Spleen (tissue), 11 donors: ENCODE results near the gene CDCA8. TPM values are rescaled to one million over a fixed set of nuclear protein-coding genes. Genes with fewer than 3 reads are reported as not detected.

Experiments used
- DNase-seq: peaks from one replicate; pipeline ENCODE4 v3.0.0-alpha.2; 2020
- H3K27ac ChIP-seq, 8 donors: fragments of 200-600 bp; sonication (generic) in 7 of 8; 1 replicate in 4 of 8; 2 replicates in 4 of 8; pipeline versions ENCODE4 v1.5.0 to v1.8.0; 2016 to 2021; ENCODE audit warnings: inconsistent platforms in 4 of 8, mild to moderate bottlenecking in 4 of 8, moderate library complexity in 1 of 8
- H3K27me3 ChIP-seq, 7 donors: fragments of 200-600 bp; sonication (generic) in 6 of 7; replicated peaks in 1 of 7; 1 replicate in 4 of 7; 2 replicates in 3 of 7; pipeline versions ENCODE4 v1.5.0 to v1.8.0; 2016 to 2021; ENCODE audit warnings: inconsistent platforms in 3 of 7, mild to moderate bottlenecking in 1 of 7
- H3K36me3 ChIP-seq, 6 donors: fragments of 200-600 bp; sonication (generic) in 5 of 6; 1 replicate in 4 of 6; 2 replicates in 2 of 6; pipeline versions ENCODE4 v1.5.0 to v1.8.0; 2016 to 2021; ENCODE audit warnings: inconsistent platforms in 2 of 6
- H3K4me1 ChIP-seq, 6 donors: fragments of 200-600 bp; sonication (generic) in 5 of 6; 1 replicate in 3 of 6; 2 replicates in 3 of 6; pipeline versions ENCODE4 v1.5.0 to v1.8.0; 2016 to 2021; ENCODE audit warnings: inconsistent platforms in 3 of 6
- H3K4me3 ChIP-seq, 8 donors: fragments of 200-600 bp; sonication (generic) in 7 of 8; 1 replicate in 4 of 8; 2 replicates in 4 of 8; pipeline versions ENCODE4 v1.5.0 to v1.8.0; 2016 to 2021; ENCODE audit warnings: inconsistent platforms in 4 of 8, mild to moderate bottlenecking in 4 of 8, moderate library complexity in 2 of 8
- H3K9me3 ChIP-seq, 8 donors: fragments of 200-600 bp; sonication (generic) in 7 of 8; 1 replicate in 4 of 8; 2 replicates in 4 of 8; pipeline versions ENCODE4 v1.5.0 to v1.8.0; 2016 to 2021; ENCODE audit warnings: inconsistent platforms in 4 of 8
- CTCF ChIP-seq, 11 experiments: fragments of 200-600 bp in 7 of 11; fragments of 450-650 bp in 4 of 11; sonication (generic) in 4 of 11; IDR thresholded peaks in 8 of 11; conservative IDR thresholded peaks in 3 of 11; 1 replicate in 7 of 11; 2 replicates in 4 of 11; pipeline versions ENCODE4 v1.4.0 to v1.8.0; 2016 to 2021; ENCODE audit warnings: antibody characterized with exemption in 11 of 11, inconsistent platforms in 4 of 11, mild to moderate bottlenecking in 1 of 11
- POLR2A ChIP-seq, 3 donors: fragments of 450-650 bp; IDR thresholded peaks; one replicate each; pipeline ENCODE4 v1.5.1; 2017; ENCODE audit warnings: antibody characterized with exemption in 3 of 3, mild to moderate bottlenecking in 1 of 3
- POLR2AphosphoS5 ChIP-seq, 3 donors: sonication (generic); formaldehyde crosslinking; IDR thresholded peaks; one replicate each; pipeline ENCODE4 v1.5.1; 2017; ENCODE audit warnings: antibody characterized with exemption in 3 of 3
- WGBS, 5 donors: extraction: QIAGEN DNeasy Blood & Tissue Kit in 3 of 5; methylation state at CpG; one replicate each; pipeline versions ENCODE4 v1.1.5 to v1.1.7; 2013 to 2018; 5-methylcytosine and 5-hydroxymethylcytosine counted together
- intact Hi-C: fragments of 100-400 bp; cut with DNase I; formaldehyde crosslinking; loops from one replicate; pipeline ENCODE4 v1.15.0; 2023; ENCODE audit warnings: low total_unique reads
- polyA plus RNA-seq, 3 donors: library from polyadenylated mRNA; stranded (reverse); fragments of 200-250 nt; gene quantifications; one replicate each; pipeline ENCODE4 v1.2.1, GENCODE V29; 2013
- total RNA-seq, 7 donors: library from RNA; depleted of rRNA in 3 of 7; stranded (reverse); fragments of >200 nt in 3 of 7; fragmentation: NEBNext Ultra II Directional in 4 of 7; extraction: Animal tissue kit (Norgen Biotek cat#: 25700) in 4 of 7; gene quantifications; one replicate each; pipeline versions ENCODE4 v1.1.0 to v1.2.1, GENCODE V29; 2016 to 2021
- donor health status: healthy with polysubstance abuse.
- donor health status: DM: no; HTN: no; CAD: no; lungs with moderate emphysema.
- donor health status: DM: no; HTN: no; CAD: no.
- donor health status: Bipolar disorder and iron deficiency.
- donor health status: healthy.
- donor health status: DM: no; HTN: no; CAD: no.
- donor health status: DM: yes; HTN: yes; CAD: no.

Gene CDCA8
- total and polyA plus RNA-seq, 10 donors, result 1.2 to 8.2 (median 4.1) TPM

DNA sequence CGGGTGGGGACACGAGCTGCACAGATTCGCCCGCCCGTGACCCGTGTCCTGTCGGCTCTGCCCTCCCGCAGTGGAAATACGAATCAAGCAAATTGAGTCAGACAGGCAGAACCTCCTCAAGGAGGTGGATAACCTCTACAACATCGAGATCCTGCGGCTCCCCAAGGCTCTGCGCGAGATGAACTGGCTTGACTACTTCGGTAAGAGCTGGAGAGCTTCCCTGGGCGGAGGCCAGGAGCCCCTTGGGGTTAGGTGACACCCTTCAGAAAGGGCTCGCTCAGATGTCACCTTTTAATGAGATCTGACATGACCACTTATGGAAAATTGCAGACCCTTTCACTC is 489 bp downstream of the CDCA8 start:
- H3K4me1 ChIP-seq, result peaks cover 30 to 58% (median 41%) of the 10 kb centered on the region in 6 donors
- no peak for TF ChIP-seq POLR2A (IDR thresholded peaks at IDR 0.05)
- TF ChIP-seq CTCF (IDR thresholded peaks at IDR 0.05 in 8 of 11, conservative IDR thresholded peaks at IDR 0.05 in 3 of 11), result no peak
- no peak for TF ChIP-seq POLR2AphosphoS5 (IDR thresholded peaks at IDR 0.05)
- 2 to 4% (median 4%) methylated on average over 9 to 16 of the region's 16 CpGs for WGBS, 5 donors
- intact Hi-C loops, result loop anchor here (10.0 kb wide), 2 partner anchors 112 to 162 kb away; partner anchors contain the start of genes C1orf122, MTF1 and YRDC
- H3K27ac ChIP-seq, result peak overlapping the region in 5 of 8 donors; percentile 15 to 90 (median 89)
- H3K36me3 ChIP-seq, result peaks cover 0 to 30% (median 1%) of the 10 kb centered on the region in 6 donors
- H3K27me3 ChIP-seq, result no peaks in the 10 kb centered on the region
- peak overlapping the region; percentile 81 to 96 (median 92) for H3K4me3 ChIP-seq
- no peak for DNase-seq
- H3K9me3 ChIP-seq, result no peaks in the 10 kb centered on the region

- no peak for TF ChIP-seq CTCF (IDR thresholded peaks at IDR 0.05 in 8 of 11, conservative IDR thresholded peaks at IDR 0.05 in 3 of 11)
- TF ChIP-seq POLR2AphosphoS5 (IDR thresholded peaks at IDR 0.05), result no peak
- no peak for TF ChIP-seq POLR2A (IDR thresholded peaks at IDR 0.05)
- DNase-seq, result no peak
- Histone ChIP-seq H3K9me3 (no peaks in the 10 kb centered on the region), H3K4me3 (no peak overlapping the region), H3K4me1 (peaks cover 5 to 17% (median 9%) of the 10 kb centered on the region in 6 donors), H3K36me3 (peaks cover 0 to 66% (median 0%) of the 10 kb centered on the region in 6 donors), H3K27me3 (no peaks in the 10 kb centered on the region), H3K27ac (no peak overlapping the region)
- intact Hi-C loops, result loop anchor here (10.0 kb wide), 2 partner anchors 108 to 158 kb away; partner anchors contain the start of genes C1orf122, MTF1 and YRDC
- WGBS, 5 donors, result 94 to 100% (median 96%) methylated on average over 2 of the region's 2 CpGs
Observed at GRCh38 chr1:37697090-37697489, 4.8 kb downstream of the CDCA8 start.

DNA sequence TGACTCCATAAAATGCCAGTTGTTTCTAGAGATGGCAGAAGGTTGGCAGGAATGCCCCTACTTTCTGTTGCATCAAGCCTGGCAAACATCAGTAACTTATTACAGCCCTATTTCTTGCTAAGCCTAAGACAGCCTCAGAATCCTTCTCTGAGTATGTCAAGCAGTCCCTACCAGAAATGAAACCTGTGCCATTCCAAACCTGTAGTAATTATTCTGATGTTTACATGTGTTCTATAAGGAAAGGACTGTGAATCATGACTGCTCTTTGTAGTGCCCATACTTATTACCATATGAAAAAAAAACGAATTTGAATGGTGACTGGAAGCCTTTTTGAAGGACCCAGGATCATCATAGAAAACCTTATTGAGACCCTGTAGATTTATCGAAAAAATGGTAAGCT is 5.4 kb downstream of the CDCA8 start:
- intact Hi-C loops, result loop anchor here (10.0 kb wide), 2 partner anchors 107 to 157 kb away; partner anchors contain the start of genes C1orf122, MTF1 and YRDC
- Histone ChIP-seq H3K36me3 (peaks cover 0 to 73% (median 0%) of the 10 kb centered on the region in 6 donors), H3K9me3 (no peaks in the 10 kb centered on the region), H3K27ac (no peak overlapping the region), H3K27me3 (no peaks in the 10 kb centered on the region), H3K4me1 (peaks cover 2 to 13% (median 6%) of the 10 kb centered on the region in 6 donors), H3K4me3 (no peak overlapping the region)
- no peak for DNase-seq
- WGBS, 5 donors, result 89 to 98% (median 93%) methylated on average over 2 of the region's 2 CpGs
- no peak for TF ChIP-seq POLR2AphosphoS5 (IDR thresholded peaks at IDR 0.05)
- no peak for TF ChIP-seq CTCF (IDR thresholded peaks at IDR 0.05 in 8 of 11, conservative IDR thresholded peaks at IDR 0.05 in 3 of 11)
- TF ChIP-seq POLR2A (IDR thresholded peaks at IDR 0.05), result no peak

DNA sequence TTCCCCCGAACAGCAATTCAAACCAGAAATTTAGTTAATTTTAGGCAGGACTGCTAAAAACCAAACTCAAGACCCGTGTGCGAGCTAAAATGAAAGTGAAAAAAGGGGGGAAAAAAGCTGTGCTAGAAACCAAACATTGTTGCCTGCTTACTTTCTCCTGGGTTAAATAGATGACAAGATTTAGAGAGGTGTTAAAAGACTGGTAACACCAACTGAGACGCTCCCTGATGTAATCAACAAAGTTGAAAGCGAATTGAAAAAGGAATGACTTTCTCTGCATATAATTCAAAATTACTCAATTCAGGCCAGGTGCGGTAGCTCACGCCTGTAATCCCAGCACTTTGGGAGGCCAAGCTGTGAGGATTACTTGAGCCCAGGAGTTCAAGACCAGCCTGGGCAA is 6.8 kb downstream of the CDCA8 start:
- DNase-seq, result no peak
- Histone ChIP-seq H3K4me1 (no peaks in the 10 kb centered on the region), H3K36me3 (peaks cover 0 to 87% (median 0%) of the 10 kb centered on the region in 6 donors), H3K27me3 (no peaks in the 10 kb centered on the region), H3K27ac (peak overlapping the region in 1 of 8 donors; percentile 38), H3K9me3 (no peaks in the 10 kb centered on the region), H3K4me3 (no peak overlapping the region)
- no peak for TF ChIP-seq CTCF (IDR thresholded peaks at IDR 0.05 in 8 of 11, conservative IDR thresholded peaks at IDR 0.05 in 3 of 11)
- TF ChIP-seq POLR2AphosphoS5 (IDR thresholded peaks at IDR 0.05), result no peak
- TF ChIP-seq POLR2A (IDR thresholded peaks at IDR 0.05), result no peak
- intact Hi-C loops, result loop anchor here (10.0 kb wide), 2 partner anchors 106 to 156 kb away; partner anchors contain the start of genes C1orf122, MTF1 and YRDC
- WGBS, 5 donors, result 74 to 91% (median 87%) methylated on average over 7 of the region's 7 CpGs
